GM15510 (cell line): ENCODE results near the gene CLDN15.

Source experiments
- POLR2A ChIP-seq: IDR thresholded peaks from 3 replicates; pipeline ENCODE4 v1.6.1; 2011; ENCODE audit warnings: borderline replicate concordance; ENCODE audit not compliant: insufficient read length; ENCODE audit errors: extremely low read depth

CLDN15 gene

GRCh38 chr7:101233907-101234547 lies 3.6 kb downstream of the CLDN15 start:
- no peak for TF ChIP-seq POLR2A

DNA sequence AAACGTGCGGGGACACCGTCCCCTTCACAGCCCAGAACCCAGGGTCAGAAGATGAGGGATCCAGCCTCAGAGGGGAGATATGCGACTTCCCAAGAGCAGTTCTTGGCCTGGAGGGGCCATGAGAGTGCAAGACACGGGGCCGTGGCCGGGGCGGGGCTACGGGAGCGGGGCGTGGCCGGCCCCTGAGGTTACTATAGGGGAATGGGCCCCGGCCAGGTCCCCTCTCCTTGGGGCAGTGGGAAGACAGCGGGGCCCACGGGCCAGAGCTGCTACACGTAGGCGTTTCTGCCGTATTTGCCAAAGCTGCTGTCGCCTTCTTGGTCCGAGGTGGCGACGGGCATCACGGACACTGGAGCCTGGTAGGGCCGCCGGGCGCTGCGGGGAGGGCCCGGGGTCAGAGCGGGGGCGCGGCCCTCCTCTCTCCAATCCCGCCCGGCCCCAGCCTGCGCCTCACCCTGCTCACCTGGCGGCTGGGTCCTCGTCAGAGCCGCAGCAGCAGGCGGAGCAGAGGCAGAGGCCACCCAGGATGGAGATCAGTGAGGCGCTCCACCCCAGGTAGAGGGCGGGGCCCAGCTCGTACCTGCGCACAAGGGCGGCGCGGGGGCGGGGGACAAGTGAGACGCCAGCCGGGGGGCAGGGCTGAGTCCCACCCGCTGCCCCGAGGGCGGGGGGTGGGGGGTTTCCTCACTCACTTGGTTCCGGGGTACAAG lies 5.3 kb downstream of the CLDN15 start:
- TF ChIP-seq POLR2A: no peak

- TF ChIP-seq POLR2A: no peak
These were observed 6.0 kb downstream of the CLDN15 start for GRCh38 chr7:101231644-101232043.

DNA sequence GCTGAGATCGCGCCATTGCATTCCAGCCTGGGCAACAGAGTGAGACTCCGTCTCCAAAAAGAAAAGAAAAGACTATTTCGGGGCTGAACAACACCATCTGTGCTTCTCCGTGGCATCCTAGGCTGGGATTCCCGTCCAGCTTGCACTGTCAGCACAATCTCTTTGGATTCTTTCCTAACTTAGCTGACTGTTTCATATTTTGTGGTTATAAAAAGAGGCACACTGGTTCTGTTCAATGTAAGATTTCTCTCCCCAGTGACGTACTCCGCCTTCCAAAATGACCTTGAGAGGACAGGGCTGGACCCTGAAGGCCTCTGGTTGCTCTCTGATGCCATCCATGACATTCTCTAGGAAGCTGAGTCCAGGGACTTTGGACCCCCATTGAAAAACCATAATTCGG lies 10.9 kb downstream of the CLDN15 start:
- no peak for TF ChIP-seq POLR2A

DNA sequence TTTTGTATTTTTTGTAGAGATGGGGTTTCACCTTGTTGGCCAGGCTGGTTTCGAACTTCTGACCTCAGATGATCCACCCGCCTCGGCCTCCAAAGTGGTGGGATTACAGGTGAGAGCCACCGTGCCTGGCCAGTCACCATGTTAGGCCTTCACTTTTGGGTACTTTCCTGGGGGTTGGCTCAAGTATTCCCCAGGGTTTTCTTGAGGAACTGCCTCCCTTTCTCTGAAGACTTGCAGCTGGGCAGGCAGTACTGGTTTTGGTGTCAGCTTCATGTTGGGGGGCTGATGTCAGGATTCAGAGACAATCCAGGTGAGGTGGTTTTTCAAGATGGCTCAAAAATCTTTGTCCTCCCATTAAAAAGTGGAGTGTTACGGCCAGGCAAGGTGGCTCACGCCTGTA lies 12.0 kb downstream of the CLDN15 start:
- no peak for TF ChIP-seq POLR2A

- TF ChIP-seq POLR2A: no peak
These were observed 14.1 kb downstream of the CLDN15 start for GRCh38 chr7:101223528-101223927.

GRCh38 chr7:101222275-101222830 lies 15.2 kb downstream of the CLDN15 start:
- TF ChIP-seq POLR2A: no peak

- no peak for TF ChIP-seq POLR2A
These were observed 17.3 kb downstream of the CLDN15 start for GRCh38 chr7:101220295-101220694.

GRCh38 chr7:101218236-101219125 lies 19.1 kb downstream of the CLDN15 start:
- no peak for TF ChIP-seq POLR2A

DNA sequence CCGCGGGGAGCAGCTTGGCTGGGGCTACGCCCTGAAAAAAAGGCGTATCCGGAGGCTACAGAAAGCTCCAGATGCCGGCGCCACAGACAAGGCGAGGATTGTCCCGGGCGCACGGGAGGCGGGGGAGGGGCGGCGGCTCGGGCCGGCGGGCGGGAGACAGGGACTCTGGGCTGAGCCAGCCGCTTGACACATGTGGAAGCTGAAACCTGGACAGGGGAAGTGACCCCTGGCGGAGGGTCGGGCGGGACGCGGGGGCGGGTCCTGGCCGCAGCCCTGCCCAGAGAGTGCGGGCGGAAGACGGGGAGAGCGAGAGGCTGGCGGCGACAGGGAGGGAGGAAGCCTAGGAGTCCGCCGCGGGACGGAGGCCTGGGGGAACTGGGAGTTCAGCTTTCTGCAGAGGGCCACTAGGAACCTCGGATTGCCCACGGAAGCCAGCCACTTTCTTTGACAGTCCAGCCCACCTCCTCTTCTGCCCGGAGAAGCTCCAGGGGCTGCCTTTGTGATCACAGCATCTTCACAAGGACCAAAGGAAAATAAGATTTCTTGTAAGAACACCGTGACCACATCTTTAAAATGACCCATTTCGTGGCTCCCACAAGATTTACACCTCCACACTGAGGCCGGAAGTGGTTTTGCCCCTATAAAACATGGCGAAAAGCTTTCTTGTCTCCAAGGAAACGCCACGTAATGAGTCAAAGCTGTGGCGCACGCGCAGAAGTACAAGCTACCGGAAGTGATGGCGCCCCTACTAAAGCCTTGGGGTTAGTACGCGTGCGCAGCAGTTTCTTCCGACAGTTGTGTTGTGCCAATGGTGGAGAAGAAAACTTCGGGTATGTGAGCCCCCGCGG lies 20.0 kb downstream of the CLDN15 start, which contains the start of the genes PLOD3 and ZNHIT1:
Gene PLOD3, minus strand, starts transcription at position 194 of the 848 bp plus-strand sequence. CDS start 307 bp downstream, outside the sequence.
Gene ZNHIT1, plus strand, starts transcription at position 778 of the 848 bp plus-strand sequence. Its CDS starts 31 bp downstream, at position 809.
- TF ChIP-seq POLR2A: peak; percentile 56

DNA sequence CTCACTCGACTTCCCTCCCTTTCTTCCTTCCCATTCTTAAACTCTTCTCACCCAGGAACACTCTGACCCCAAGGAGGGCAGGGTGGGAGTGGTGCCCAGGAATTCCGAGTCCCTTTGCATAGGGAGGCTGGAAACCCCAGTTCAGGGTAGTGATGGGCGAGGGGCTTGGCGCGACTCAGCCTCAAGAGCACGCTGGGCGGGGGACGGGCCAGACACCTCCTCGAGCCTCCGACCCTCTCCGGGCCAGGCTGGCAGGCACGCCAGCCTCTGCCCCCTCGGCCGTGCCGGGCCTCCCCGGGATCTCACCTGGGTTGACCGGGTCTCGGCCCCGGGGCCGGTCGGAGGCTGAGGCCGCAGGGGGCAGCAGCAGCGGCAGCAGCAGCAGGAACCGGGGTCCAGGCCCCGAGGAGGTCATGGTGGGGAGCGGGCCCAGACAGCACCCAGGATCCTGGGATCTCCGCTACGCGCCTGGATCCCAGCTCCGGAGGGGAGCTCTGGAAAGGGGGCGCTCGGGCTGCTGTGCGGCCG lies 20.7 kb downstream of the CLDN15 start:
- TF ChIP-seq POLR2A: no peak

- no peak for TF ChIP-seq POLR2A
These were observed 21.4 kb downstream of the CLDN15 start for GRCh38 chr7:101216001-101216859.

GRCh38 chr7:101212014-101212413 lies 25.6 kb downstream of the CLDN15 start:
- no peak for TF ChIP-seq POLR2A

GRCh38 chr7:101211501-101211900 lies 26.1 kb downstream of the CLDN15 start:
- TF ChIP-seq POLR2A: no peak

DNA sequence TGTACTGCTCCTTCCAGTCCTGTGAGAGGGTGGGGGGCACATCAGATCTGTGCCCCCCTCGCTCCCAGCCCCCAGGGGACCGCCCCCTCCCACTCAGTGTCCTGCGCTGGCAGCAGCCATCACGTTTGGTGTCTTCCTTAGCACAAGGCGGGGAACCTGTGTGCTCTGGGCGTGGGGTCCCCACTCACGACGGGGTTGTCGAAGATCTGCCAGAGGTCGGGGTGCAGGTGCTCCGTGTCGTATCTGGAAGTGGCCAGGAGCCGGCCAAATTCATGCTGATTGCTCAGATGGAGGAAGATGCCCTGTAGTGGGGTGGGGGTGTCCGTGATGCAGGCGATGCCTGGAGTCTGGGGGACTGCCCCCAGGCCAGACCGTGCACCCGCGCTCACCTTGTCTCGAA lies 27.5 kb downstream of the CLDN15 start:
- TF ChIP-seq POLR2A: no peak
